NT2/D1 (cell line): ENCODE measurements around the gene PTPN12.
"Not testable (repeated sequence)": the region's sequence is repeated elsewhere in the genome, so short reads cannot be mapped to it uniquely, and the experiment has no call there.

Experiments
- SUZ12 ChIP-seq: IDR thresholded peaks from 2 replicates; pipeline ENCODE4 v1.6.1; 2011; ENCODE audit not compliant: insufficient read length, insufficient read depth; ENCODE audit errors: extremely low read depth
- YY1 ChIP-seq: IDR thresholded peaks from 2 replicates; pipeline ENCODE4 v1.6.1; 2011; ENCODE audit not compliant: insufficient read length, insufficient read depth
- ZNF274 ChIP-seq: IDR thresholded peaks from 2 replicates; pipeline ENCODE4 v1.6.1; 2011; ENCODE audit warnings: mild to moderate bottlenecking, low read depth, low read length

GRCh38 chr7:77534046-77534445 lies 3.0 kb upstream of the PTPN12 start:
- TF ChIP-seq YY1, SUZ12, ZNF274: not testable (repeated sequence)
